ENCODE measurements around the gene MLLT1.

DNA sequence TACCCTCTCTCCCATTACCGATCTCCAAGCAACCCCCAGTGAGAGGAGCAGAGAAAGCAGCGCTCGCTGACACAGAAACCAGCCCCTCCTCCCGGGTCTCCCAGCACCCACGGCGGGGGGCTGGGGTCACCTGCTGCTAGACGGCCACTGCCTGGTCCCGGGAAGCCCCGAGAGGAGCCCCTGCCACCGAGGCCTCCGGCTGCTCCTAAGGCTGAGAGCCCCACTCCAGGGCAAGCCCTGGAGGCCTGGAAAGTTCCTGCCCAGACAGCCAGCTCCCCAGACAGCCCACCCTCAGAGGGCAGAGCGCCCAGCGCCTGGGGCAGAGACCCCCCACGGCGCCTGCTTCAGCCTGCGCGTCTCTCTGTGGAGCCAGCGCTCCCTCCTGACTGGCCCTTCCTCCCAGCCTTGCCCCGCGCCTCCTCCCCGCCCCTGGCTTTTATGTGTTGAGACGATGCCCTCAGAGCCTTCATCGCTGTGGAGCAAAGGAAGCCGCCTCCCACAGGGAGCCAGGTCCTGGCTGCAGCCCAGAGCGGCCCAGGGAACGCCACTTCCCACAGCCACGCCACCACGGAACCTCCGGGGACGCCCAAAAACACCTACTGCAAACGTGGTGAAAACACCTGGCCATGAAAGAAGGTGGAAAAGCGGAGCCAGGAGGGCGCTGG is 51.1 kb downstream of the MLLT1 start:
- no peak for TF ChIP-seq POLR2A (IDR thresholded peaks at IDR 0.05)
- TF ChIP-seq, protein P1, sequence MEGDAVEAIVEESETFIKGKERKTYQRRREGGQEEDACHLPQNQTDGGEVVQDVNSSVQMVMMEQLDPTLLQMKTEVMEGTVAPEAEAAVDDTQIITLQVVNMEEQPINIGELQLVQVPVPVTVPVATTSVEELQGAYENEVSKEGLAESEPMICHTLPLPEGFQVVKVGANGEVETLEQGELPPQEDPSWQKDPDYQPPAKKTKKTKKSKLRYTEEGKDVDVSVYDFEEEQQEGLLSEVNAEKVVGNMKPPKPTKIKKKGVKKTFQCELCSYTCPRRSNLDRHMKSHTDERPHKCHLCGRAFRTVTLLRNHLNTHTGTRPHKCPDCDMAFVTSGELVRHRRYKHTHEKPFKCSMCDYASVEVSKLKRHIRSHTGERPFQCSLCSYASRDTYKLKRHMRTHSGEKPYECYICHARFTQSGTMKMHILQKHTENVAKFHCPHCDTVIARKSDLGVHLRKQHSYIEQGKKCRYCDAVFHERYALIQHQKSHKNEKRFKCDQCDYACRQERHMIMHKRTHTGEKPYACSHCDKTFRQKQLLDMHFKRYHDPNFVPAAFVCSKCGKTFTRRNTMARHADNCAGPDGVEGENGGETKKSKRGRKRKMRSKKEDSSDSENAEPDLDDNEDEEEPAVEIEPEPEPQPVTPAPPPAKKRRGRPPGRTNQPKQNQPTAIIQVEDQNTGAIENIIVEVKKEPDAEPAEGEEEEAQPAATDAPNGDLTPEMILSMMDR (IDR thresholded peaks at IDR 0.05): no peak

Measured in heart left ventricle (tissue), 13 donors.